ENCODE results near the gene TMCC3.
"Not testable (repeated sequence)": the region's sequence is repeated elsewhere in the genome, so short reads cannot be mapped to it uniquely, and the experiment has no call there.

The TMCC3 gene

GRCh38 chr12:94650143-94651056 lies at the start of gene TMCC3:
TSS of gene TMCC3 (minus strand) at chr12:94650557. CDS start at chr12:94650430, 127 bp downstream.
- DNase-seq (ENCODE audit: low read depth), result peak; percentile 45

GRCh38 chr12:94699801-94700200 lies 49.4 kb upstream of the TMCC3 start:
- DNase-seq (ENCODE audit: low read depth), result no peak

GRCh38 chr12:94698578-94698977 lies 48.2 kb upstream of the TMCC3 start:
- DNase-seq (ENCODE audit: low read depth), result no peak

- DNase-seq (ENCODE audit: low read depth), result no peak
Observed at GRCh38 chr12:94697631-94698030, 47.3 kb upstream of the TMCC3 start.

- no peak for DNase-seq (ENCODE audit: low read depth)
Observed at GRCh38 chr12:94694732-94695131, 44.4 kb upstream of the TMCC3 start.

GRCh38 chr12:94692826-94693225 lies 42.5 kb upstream of the TMCC3 start:
- DNase-seq (ENCODE audit: low read depth), result not testable (repeated sequence)

GRCh38 chr12:94690198-94690771 lies 39.9 kb upstream of the TMCC3 start:
- DNase-seq (ENCODE audit: low read depth), result peak; percentile 56

GRCh38 chr12:94689646-94690036 lies 39.3 kb upstream of the TMCC3 start:
- DNase-seq (ENCODE audit: low read depth), result peak; percentile 43

- peak; percentile 92 for DNase-seq (ENCODE audit: low read depth)
Observed at GRCh38 chr12:94689002-94689645, 38.8 kb upstream of the TMCC3 start.

- no peak for DNase-seq (ENCODE audit: low read depth)
Observed at GRCh38 chr12:94687891-94688290, 37.5 kb upstream of the TMCC3 start.

GRCh38 chr12:94686834-94687628 lies 36.7 kb upstream of the TMCC3 start:
- DNase-seq (ENCODE audit: low read depth), result peak; percentile 47

GRCh38 chr12:94684416-94685142 lies 34.2 kb upstream of the TMCC3 start:
- DNase-seq (ENCODE audit: low read depth), result no peak

- DNase-seq (ENCODE audit: low read depth), result no peak
Observed at GRCh38 chr12:94679554-94680195, 29.3 kb upstream of the TMCC3 start.

GRCh38 chr12:94678849-94679248 lies 28.5 kb upstream of the TMCC3 start:
- DNase-seq (ENCODE audit: low read depth), result no peak

- DNase-seq (ENCODE audit: low read depth), result no peak
Observed at GRCh38 chr12:94678379-94678778, 28.0 kb upstream of the TMCC3 start.

GRCh38 chr12:94677778-94678177 lies 27.4 kb upstream of the TMCC3 start:
- DNase-seq (ENCODE audit: low read depth), result peak; percentile 22

- no peak for DNase-seq (ENCODE audit: low read depth)
Observed at GRCh38 chr12:94676922-94677321, 26.6 kb upstream of the TMCC3 start.

- peak; percentile 39 for DNase-seq (ENCODE audit: low read depth)
Observed at GRCh38 chr12:94676031-94676641, 25.8 kb upstream of the TMCC3 start.

GRCh38 chr12:94674835-94675234 lies 24.5 kb upstream of the TMCC3 start:
- no peak for DNase-seq (ENCODE audit: low read depth)

- no peak for DNase-seq (ENCODE audit: low read depth)
Observed at GRCh38 chr12:94674051-94674451, 23.7 kb upstream of the TMCC3 start.
